CD14-positive monocyte (primary cell): ENCODE data around the gene THEMIS. TPM values are rescaled to one million over a fixed set of nuclear protein-coding genes. Genes with fewer than 3 reads are reported as not detected.
"Not testable (repeated sequence)": the region's sequence is repeated elsewhere in the genome, so short reads cannot be mapped to it uniquely, and the experiment has no call there.

ENCODE experiments used
- DNase-seq, 3 donors: peaks; one replicate each; pipeline ENCODE4 v3.0.0-alpha.2; 2011 to 2022
- H2AFZ ChIP-seq: 2 replicates; pipeline ENCODE4 v1.6.0; 2012; ENCODE audit warnings: mild to moderate bottlenecking, low read depth, low read length, inconsistent platforms; ENCODE audit not compliant: insufficient read depth, poor library complexity, severe bottlenecking
- H3K27ac ChIP-seq, 2 donors: 1 replicate in 1 of 2; 2 replicates in 1 of 2; pipeline ENCODE4 v1.5.1; 2012 to 2013; ENCODE audit warnings: low read length in 2 of 2, control low read depth in 1 of 2, inconsistent platforms in 1 of 2, low read depth in 1 of 2, mild to moderate bottlenecking in 1 of 2
- H3K27me3 ChIP-seq, 2 donors: one replicate each; pipeline versions ENCODE4 v1.6.0 to v1.6.1; 2011 to 2013; ENCODE audit warnings: low read length in 2 of 2; ENCODE audit not compliant: control insufficient read depth in 2 of 2, insufficient read depth in 2 of 2
- H3K36me3 ChIP-seq, 2 donors: replicated peaks in 1 of 2; 1 replicate in 1 of 2; 2 replicates in 1 of 2; pipeline versions ENCODE4 v1.5.1 to v1.6.1; 2012 to 2013; ENCODE audit warnings: low read length in 2 of 2, control low read depth in 1 of 2, inconsistent platforms in 1 of 2, mild to moderate bottlenecking in 1 of 2; ENCODE audit not compliant: insufficient read depth in 2 of 2, control insufficient read depth in 1 of 2
- H3K4me1 ChIP-seq, 2 donors: 1 replicate in 1 of 2; 2 replicates in 1 of 2; pipeline versions ENCODE4 v1.5.1 to v1.6.1; 2012 to 2013; ENCODE audit warnings: low read length in 2 of 2, control low read depth in 1 of 2, inconsistent platforms in 1 of 2, mild to moderate bottlenecking in 1 of 2, moderate library complexity in 1 of 2; ENCODE audit not compliant: insufficient read depth in 2 of 2, control insufficient read depth in 1 of 2
- H3K4me2 ChIP-seq: replicated peaks from 2 replicates; pipeline ENCODE3; 2012; ENCODE audit warnings: low read length, moderate library complexity, mild to moderate bottlenecking; ENCODE audit not compliant: poor library complexity, severe bottlenecking; ENCODE audit errors: extremely low read depth
- H3K4me3 ChIP-seq, 3 experiments: fragments of 200-600 bp in 1 of 3; sonication (generic) in 1 of 3; replicated peaks in 1 of 3; 1 replicate in 2 of 3; 2 replicates in 1 of 3; pipeline ENCODE4 v1.5.1; 2011 to 2013; ENCODE audit warnings: low read length in 3 of 3, mild to moderate bottlenecking in 3 of 3, control low read depth in 2 of 3, low read depth in 2 of 3, inconsistent platforms in 1 of 3, moderate library complexity in 1 of 3
- H3K79me2 ChIP-seq: 2 replicates; pipeline ENCODE4 v1.6.0; 2012; ENCODE audit warnings: mild to moderate bottlenecking, control low read depth, inconsistent platforms, low read length, moderate library complexity; ENCODE audit not compliant: insufficient read depth
- H3K9ac ChIP-seq: 2 replicates; pipeline ENCODE4 v1.6.0; 2017; ENCODE audit warnings: low read length, mild to moderate bottlenecking; ENCODE audit not compliant: insufficient read depth, poor library complexity, severe bottlenecking
- H3K9me3 ChIP-seq, 2 donors: replicated peaks in 1 of 2; 1 replicate in 1 of 2; 2 replicates in 1 of 2; pipeline versions ENCODE4 v1.5.1 to v1.6.1; 2012 to 2013; ENCODE audit warnings: low read length in 2 of 2, control low read depth in 1 of 2; ENCODE audit not compliant: control insufficient read depth in 1 of 2, insufficient read depth in 1 of 2
- H4K20me1 ChIP-seq: 2 replicates; pipeline ENCODE4 v1.6.0; 2012; ENCODE audit warnings: mild to moderate bottlenecking, low read length, control low read depth, moderate library complexity; ENCODE audit not compliant: insufficient read depth
- H3K27ac Mint-ChIP-seq, 7 donors: one replicate each; pipeline ENCODE4 v1.8.0; 2020; ENCODE audit warnings: mild to moderate bottlenecking in 7 of 7, mixed read lengths in 7 of 7, moderate library complexity in 6 of 7, inconsistent platforms in 2 of 7
- H3K27me3 Mint-ChIP-seq, 3 donors: one replicate each; pipeline ENCODE4 v1.8.0; 2021 to 2022; ENCODE audit warnings: low read depth in 3 of 3, mild to moderate bottlenecking in 3 of 3, mixed read lengths in 3 of 3, moderate library complexity in 3 of 3, inconsistent platforms in 1 of 3
- H3K36me3 Mint-ChIP-seq, 2 donors: one replicate each; pipeline ENCODE4 v1.8.0; 2020; ENCODE audit warnings: mixed read lengths in 2 of 2, inconsistent platforms in 1 of 2, mild to moderate bottlenecking in 1 of 2
- H3K4me1 Mint-ChIP-seq: one replicate; pipeline ENCODE4 v1.8.0; 2020; ENCODE audit warnings: mild to moderate bottlenecking, mixed read lengths
- H3K4me3 Mint-ChIP-seq, 2 donors: one replicate each; pipeline ENCODE4 v1.8.0; 2020; ENCODE audit warnings: mild to moderate bottlenecking in 2 of 2, mixed read lengths in 2 of 2, moderate library complexity in 1 of 2
- H3K9me3 Mint-ChIP-seq, 7 donors: one replicate each; pipeline ENCODE4 v1.8.0; 2020 to 2022; ENCODE audit warnings: mixed read lengths in 7 of 7, mild to moderate bottlenecking in 6 of 7, moderate library complexity in 6 of 7, inconsistent platforms in 2 of 7
- whole genome bisulfite sequencing: methylation state at CpG from one replicate; pipeline ENCODE4 v1.1.5; 2013; ENCODE audit warnings: missing lambda C conversion rate; ENCODE audit not compliant: insufficient coverage; 5-methylcytosine and 5-hydroxymethylcytosine counted together
- intact Hi-C, 2 donors: fragments of 100-400 bp; cut with micrococcal nuclease; formaldehyde crosslinking; loops; one replicate each; pipeline versions ENCODE4 v1.15.0 to v1.15.1; 2023
- polyA plus RNA-seq, 3 donors: library from polyadenylated mRNA; depleted of rRNA in 1 of 3; unstranded in 2 of 3; stranded (reverse) in 1 of 3; fragments of 300-500 nt in 2 of 3; fragments of >200 nt in 1 of 3; fragmentation: Illumina TruSeq in 2 of 3; gene quantifications; 1 replicate in 2 of 3; 2 replicates in 1 of 3; pipeline ENCODE4 v1.2.3, GENCODE V29; 2012 to 2021
- TF ChIP-seq, protein P1 (sequence below): fragments of 200-600 bp; IDR thresholded peaks from one replicate; pipeline ENCODE4 v1.8.0; 2022; ENCODE audit warnings: antibody characterized with exemption, mild to moderate bottlenecking

Gene THEMIS
- polyA plus RNA-seq, 3 donors: 0.13 to 0.16 TPM; not detected in 1

DNA sequence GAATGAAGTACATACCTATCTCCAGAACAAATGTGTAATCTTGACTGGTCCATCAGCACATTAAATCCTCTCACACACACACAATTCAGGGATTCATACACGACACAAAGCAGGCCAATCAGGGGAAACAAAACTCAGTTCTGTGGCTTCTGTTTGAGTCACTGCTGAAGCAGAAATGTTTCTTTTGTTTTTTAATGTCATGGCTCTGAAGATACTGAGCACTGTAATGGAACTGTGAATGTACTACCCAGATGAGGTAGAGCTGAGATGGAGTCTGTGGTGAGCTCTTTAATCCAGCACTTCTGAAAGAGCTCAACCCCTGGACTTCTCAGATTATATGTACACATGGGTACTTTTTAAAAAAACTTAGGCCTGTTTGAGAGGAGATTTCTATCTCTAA is 116.4 kb downstream of the THEMIS start:
- no peak overlapping the region for H3K4me3 Mint-ChIP-seq
- H3K79me2 ChIP-seq: no peaks in the 10 kb centered on the region
- H3K9ac ChIP-seq: no peak overlapping the region
- H4K20me1 ChIP-seq: no peaks in the 10 kb centered on the region
- no peak overlapping the region for H3K27ac Mint-ChIP-seq
- no peaks in the 10 kb centered on the region for H3K36me3 ChIP-seq
- no peak overlapping the region for H2AFZ ChIP-seq
- TF ChIP-seq, protein P1, sequence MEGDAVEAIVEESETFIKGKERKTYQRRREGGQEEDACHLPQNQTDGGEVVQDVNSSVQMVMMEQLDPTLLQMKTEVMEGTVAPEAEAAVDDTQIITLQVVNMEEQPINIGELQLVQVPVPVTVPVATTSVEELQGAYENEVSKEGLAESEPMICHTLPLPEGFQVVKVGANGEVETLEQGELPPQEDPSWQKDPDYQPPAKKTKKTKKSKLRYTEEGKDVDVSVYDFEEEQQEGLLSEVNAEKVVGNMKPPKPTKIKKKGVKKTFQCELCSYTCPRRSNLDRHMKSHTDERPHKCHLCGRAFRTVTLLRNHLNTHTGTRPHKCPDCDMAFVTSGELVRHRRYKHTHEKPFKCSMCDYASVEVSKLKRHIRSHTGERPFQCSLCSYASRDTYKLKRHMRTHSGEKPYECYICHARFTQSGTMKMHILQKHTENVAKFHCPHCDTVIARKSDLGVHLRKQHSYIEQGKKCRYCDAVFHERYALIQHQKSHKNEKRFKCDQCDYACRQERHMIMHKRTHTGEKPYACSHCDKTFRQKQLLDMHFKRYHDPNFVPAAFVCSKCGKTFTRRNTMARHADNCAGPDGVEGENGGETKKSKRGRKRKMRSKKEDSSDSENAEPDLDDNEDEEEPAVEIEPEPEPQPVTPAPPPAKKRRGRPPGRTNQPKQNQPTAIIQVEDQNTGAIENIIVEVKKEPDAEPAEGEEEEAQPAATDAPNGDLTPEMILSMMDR: no peak
- H3K4me1 Mint-ChIP-seq: no peaks in the 10 kb centered on the region
- no peaks in the 10 kb centered on the region for H3K27me3 ChIP-seq
- peaks cover 0 to 8% (median 3%) of the 10 kb centered on the region in 7 donors for H3K9me3 Mint-ChIP-seq
- H3K4me1 ChIP-seq: no peaks in the 10 kb centered on the region
- DNase-seq: no peak
- peaks cover 0 to 3% (median 0%) of the 10 kb centered on the region in 3 donors for H3K27me3 Mint-ChIP-seq
- intact Hi-C loops: no loop called here
- no peak overlapping the region for H3K4me2 ChIP-seq
- no peak overlapping the region for H3K4me3 ChIP-seq
- WGBS: no CpG with 5 or more reads among the region's 1 CpG
- no peaks in the 10 kb centered on the region for H3K36me3 Mint-ChIP-seq
- no peak overlapping the region for H3K27ac ChIP-seq
- H3K9me3 ChIP-seq: peaks cover 0 to 12% of the 10 kb centered on the region in 2 donors

DNA sequence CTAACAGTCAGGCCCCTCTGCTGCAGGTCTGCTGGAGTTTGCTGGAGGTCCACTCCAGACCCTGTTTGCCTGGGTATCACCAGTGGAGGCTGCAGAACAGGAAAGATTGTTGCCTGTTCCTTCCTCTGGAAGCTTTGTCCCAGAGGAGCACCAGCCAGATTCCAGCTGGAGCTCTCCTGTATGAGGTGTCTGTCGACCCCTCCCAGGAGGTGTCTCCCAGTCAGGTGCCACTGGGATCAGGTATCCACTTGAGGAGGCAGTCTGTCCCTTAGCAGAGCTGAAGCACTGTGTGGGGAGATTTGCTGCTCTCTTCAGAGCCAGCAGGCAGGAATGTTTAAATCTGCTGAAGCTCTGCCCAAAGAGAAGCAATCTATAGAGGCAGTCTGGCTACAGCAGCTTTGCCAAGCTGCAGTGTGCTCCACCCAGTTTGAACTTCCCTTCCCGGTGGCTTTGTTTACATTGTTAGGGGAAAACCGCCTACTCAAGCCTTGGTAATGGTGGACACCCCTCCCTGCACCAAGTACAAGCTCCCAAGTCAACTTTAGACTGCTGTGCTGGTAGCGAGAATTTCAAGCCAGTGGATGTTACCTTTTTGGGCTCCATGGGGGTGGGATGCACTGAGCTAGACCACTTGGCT is 119.1 kb downstream of the THEMIS start:
- H3K27me3 Mint-ChIP-seq, H3K4me3 Mint-ChIP-seq, H3K4me1 Mint-ChIP-seq, H3K4me1 ChIP-seq, H2AFZ ChIP-seq, H3K9ac ChIP-seq, H3K4me3 ChIP-seq, H3K27ac ChIP-seq, H3K4me2 ChIP-seq, H3K27ac Mint-ChIP-seq, intact Hi-C loops, H3K79me2 ChIP-seq, H3K36me3 ChIP-seq, H3K36me3 Mint-ChIP-seq, DNase-seq, H3K27me3 ChIP-seq, H3K9me3 Mint-ChIP-seq, H4K20me1 ChIP-seq: not testable (repeated sequence)
- H3K9me3 ChIP-seq: peaks cover 0 to 12% of the 10 kb centered on the region in 2 donors
- WGBS: 82% methylated on average over 2 of the region's 4 CpGs
